GM21786 (cell line): Measurements from ENCODE around the gene HDAC4.

Experiments
- ATAC-seq: cut with Tn5 transposase; IDR thresholded peaks from one replicate; pipeline ENCODE4 v1.9.1; 2021; ENCODE audit not compliant: unreplicated experiment

The HDAC4 gene

DNA sequence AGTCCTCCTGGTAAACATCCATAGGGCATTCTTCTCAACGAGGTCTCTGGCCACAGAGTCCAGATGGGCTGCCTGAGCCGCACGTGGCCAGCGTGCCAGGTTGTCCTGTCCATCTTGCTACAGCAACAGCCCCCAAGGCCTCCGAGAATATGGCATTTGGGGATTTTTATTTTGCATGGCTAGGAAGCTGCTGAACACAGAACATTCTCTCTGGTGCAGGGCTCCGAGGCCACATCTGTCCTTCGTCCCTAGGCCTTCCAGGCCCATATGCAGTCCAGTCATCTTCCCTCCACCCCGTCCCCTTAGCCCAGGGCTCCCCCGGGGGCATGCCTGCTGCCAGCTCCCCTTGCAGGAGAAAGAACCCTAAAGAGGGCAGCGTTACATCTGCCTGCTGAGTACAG lies 2.3 kb downstream of the HDAC4 start:
- ATAC-seq = no peak

DNA sequence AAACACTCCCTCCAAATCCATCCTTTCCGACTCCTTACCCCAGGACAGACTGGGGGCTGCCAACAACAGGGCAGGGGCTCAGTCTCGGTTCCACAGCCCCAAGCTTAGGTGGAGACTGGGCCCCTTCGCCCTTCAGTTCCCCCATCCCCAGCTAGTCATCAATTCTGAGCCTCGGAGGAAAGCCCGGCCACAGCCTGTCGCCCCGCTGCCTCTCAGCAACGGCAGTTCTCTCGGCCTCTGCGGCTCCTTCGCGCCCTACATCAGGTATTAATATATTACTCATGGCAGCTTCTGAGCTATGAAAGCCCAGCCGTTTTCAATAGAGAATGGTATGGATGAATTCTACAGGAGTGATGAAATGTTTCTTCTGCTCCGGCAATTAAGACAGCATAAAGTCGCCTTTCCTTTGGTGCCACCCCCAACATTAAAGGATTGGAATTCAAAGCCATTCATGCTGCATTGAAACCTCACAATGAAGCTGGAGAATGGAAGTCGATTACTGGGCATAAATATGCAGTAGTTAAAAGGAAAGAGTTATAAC lies 2.8 kb downstream of the HDAC4 start:
- no peak for ATAC-seq

DNA sequence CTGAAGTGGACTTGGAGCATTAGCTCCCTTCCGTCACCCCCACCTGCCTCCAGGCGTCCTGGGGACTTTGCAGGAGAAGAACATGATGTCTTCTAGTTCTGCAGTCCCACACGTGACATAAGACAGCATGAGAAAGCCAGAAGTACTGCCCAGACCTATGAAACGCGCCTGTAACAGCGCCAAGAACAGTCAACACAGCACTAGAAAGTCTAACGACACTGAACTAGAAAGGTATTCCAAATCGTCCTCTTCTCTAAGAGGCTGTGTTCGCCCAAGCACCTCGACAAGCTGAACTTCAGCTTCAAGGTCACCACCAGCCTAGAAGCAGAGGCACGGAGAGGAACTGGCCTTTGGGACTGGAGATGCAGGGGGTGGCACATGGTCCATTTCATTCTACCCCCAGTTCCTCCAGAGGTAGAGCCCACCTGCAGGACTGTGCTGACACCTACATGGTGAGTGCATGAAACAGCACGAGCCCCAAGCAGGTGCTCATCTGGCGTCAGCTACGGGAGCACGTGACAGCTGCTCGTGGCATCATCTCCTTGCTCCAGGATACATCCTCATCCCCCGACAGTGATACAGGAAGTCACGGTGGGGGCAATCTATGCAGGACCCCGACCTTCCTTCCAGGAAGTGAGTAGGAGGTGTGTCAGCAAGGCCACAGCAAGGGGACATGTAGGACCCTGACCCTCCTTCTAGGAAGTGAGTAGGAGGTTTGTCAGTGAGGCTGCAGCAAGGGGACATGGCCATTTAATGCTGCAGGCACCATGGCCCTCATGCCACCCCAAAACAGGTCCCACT lies 3.7 kb downstream of the HDAC4 start:
- ATAC-seq = no peak

DNA sequence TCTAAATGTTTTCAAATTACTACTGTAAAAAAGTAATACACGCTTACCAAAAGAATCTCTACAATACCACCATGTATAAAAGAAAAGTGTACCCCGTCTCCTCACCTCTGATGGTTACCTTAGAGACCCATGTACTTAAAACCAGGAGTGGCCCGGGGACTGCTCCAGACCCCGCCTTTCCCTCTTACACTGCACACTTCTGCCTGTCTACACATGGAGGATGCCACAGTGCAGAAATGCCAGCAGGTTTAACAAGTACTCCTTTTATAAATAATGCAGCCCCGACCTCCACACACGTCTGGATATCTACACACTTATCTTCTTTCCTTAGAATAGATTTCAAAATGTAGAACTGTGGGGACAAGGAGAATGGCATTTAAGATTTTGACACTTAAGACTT lies 5.3 kb downstream of the HDAC4 start:
- no peak for ATAC-seq

DNA sequence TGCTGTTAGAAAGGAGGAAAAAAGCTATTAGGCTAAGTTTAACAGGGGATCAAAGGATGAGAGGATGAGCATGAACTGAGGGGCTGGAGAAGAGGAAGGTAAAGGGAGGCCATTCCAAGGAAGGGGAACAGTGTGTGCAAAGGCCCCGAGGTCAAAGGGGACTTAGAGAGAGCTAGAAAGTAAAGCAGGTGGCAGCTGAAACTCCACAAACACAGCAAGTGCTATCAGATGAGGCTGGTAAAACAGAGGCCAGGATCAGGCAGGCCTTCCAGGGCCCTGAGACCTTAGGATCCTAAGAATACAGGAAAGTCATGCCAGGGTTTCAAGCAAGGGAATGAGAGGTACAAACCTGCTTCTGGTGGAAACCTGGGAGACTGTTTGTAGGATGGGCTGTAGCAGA lies 5.8 kb downstream of the HDAC4 start:
- ATAC-seq = no peak

DNA sequence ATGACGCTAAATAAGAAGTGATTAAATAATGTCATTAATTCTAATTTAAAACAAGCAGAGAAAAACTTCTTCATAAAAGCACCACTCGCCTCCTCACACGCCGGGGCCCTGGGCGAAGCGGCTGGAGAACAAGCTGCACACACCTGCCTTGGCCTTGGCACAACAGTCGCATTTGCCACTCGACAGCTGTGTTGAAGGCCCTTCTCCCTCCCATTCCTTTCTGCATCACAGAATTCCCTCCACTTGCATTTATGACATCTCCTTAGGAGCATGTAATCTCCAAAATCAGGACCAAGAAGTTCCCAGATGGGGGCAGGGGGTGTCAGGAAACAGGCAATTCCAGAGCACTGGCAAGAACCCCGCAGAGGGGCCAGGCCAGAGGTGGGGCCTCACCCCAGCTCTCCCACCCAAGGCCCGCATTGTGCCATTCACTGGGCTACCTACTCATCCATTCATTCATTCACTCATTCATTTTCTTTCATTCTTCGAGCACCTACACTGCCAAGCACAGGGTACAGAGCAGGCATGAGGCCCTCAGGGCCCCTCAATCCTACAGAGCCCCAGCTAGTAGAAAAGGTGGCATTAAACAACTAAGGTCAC lies 6.4 kb downstream of the HDAC4 start:
- ATAC-seq = no peak

DNA sequence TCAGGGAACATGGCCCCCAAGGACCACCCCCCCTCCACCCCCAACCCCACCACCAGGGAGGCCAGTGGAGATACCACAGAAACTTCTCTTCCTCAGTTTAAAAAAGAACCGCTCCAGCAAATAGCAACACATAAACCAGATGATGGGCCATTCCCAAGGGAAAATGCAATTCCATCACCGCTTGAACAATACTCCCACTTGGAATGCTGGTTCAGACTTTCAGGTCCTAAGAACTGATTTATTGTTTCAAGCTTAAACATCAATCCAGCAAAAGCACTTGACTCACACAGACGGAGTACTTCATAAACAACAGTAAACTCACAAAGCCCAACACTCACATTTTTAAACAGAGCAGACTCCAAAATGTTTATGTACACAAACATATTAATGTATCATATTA lies 6.9 kb downstream of the HDAC4 start:
- ATAC-seq = no peak

DNA sequence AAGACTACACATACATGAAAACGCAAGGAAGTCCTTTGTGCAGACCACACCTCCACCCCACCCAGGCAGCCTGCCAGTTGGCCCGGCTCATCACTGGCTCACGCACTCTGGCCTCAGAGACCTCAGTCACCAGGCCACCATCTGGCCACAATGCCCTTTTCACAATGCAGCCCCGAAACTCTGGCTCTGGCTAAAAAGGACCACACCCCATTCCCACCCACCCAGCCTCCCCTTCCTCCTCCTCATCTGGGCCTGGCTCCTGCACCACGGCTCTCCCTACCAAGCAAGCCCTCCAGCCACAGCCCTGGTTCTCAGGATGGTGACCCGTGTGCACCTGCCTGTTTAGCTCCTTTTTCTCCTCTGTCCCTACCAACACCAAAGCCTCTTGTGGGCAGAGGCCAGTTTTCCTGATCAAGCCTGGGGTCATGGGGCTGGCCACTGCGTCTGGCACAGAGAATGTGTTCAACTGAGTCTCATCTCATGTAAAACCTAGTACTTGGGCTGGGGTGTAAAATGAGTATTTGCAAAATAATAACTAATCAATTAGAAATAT lies 7.4 kb downstream of the HDAC4 start:
- ATAC-seq = no peak

DNA sequence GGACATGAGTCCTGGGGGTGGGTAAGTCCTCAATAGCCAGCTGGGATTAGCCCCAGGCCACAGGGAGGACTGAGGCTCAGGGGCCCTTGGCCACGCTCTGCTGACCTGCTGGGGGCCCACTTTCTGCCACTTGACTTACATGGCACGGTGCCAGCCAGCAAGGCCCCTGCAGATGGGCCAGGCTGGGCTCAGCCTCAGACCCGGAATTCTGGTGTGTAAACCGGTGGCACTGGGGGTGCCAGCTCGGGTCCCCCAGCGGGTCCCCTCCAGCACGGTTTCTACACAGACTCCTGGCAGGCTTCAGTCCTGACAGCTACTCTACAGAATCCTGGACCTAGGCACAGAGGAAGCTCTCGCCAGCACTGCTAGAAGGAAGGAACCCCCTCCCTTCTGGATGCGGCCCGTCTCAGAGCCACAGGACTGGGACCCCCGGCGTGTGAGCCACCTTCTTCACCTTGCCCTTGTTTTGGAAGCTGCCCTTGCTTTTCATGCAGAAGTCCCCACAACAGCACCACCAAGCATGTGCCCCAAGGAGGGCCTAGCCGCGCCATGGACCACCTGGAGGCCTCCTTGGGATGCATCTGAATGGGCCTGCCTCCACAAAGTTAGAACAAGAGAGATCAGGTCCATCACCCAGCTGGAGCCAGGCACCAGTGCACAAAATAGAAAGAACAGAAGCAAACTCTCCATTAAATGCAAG lies 8.0 kb downstream of the HDAC4 start:
- no peak for ATAC-seq

DNA sequence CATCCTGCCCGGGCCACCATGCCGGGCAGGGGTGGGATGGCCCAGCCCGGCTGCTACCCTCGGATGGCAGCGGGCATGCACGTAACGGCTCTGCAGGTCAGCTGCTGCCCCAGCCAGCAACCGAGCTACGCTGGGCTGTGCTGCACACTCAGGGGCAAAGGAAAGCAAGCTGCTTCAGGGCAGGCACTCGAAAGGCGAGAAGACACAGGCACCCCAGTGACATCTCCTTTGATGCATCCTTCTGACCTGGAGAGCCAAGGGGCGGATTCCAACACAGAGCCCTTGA lies 8.8 kb downstream of the HDAC4 start:
- no peak for ATAC-seq

DNA sequence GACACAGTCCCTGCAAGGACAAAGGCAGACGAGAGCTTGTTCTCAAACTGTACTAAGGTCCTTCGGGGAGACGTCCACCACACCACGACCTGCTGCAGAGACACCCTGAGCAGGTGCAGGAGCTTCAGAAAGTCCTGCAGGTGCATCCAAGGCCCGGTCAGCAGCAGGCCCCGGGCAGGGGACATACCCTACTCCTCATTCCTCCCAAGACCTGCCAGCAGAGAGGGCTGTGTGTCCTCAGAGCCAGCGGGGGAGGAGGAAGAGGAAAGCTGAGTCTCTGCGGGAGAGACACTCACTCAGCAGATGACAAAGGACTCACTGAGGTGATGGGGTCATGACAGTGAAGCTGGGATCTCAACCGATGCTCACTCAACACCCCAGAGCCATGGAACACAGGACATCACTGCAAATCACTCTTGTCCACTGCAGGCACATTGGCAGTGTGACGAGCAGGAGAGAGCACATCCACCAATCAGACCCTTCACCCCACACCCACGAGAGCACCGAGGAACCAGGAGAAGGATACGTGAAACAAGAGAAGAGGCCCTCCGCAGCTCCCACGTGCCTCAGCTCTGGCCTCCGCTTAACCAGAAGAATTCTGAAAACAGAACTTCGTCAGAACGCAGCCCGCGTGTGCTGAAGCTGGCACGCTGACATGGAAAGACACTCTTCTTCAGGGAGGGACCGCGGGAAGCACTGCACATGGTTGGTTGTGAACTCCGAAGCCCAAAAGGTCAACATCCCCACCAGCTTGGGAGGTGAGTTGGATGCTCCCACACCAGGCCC lies 9.3 kb downstream of the HDAC4 start:
- ATAC-seq = no peak

DNA sequence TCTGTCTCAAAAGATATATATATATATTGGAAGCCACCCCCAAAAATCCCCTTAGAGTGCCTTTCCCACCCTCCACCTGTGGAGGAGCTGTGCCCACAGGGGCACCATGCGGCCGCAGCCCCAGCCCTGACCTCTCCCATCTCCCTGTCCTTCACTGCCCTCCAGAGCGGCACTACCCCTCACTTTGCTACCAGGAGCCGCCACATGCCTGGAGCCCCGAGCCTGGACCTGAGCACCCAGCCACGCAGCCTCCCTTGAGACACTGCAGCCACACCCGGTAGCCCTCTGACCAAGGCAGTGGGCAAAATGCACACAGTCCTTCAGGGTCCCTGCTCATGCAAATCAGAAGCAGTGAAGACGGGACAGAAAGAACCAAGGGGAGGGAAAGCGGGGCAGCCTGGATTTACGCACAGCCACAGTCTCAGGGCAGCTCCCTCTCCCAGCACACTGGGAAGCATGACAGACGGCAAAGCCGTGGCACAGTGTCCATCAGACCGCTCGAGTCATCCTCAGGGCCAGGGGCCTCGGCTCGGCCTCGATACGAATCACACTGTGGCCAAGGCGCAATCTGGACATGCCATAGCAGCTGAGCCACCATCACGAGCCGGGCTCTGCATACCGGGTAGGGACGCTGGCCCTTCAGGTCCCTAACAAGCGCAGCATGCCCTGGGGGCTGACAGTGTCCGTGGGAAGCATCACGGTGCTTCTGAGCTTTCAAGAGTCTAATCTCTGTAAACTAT lies 10.1 kb downstream of the HDAC4 start:
- ATAC-seq = no peak

DNA sequence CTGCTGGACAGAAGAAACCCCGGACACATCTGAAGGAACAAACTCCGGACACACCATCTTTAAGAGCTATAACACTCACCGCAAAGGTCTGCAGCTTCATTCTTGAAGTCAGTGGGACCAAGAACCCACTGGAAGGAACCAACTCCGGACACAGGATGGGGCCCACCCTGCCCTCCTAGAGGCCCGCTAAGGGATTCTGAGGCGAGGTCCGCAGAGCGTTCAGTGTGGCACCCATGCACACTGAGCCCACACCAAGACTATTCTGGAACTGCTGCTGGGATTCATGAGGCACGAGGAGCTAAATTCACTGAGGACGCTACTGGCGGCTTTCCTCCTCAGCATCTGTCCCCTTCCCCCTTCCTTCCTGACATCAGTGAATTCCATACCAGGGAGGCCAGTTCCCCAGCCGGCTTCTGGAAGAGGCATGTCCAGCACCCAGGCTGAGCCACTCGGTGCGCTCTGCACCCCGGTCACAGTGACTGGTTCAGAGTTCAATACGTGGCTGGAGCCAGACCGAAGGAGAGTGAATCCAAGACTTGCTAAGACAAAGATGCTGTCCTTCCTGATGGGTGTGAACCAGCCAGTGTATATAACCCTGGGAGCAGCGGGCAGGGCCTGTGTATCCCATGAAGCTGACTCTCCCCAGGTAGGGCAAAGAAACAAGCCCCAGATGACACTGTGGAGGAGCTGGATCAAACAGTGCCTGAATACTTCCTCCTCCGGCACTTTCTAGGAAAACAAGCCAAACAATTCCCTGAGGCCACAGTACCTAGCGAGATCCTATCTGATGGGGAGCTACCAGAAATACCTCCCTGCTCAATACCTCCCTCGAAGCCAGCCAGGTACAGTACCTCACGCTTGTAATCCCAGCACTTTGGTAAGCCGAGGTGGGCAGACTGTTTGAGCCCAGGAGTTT lies 11.1 kb downstream of the HDAC4 start:
- no peak for ATAC-seq

DNA sequence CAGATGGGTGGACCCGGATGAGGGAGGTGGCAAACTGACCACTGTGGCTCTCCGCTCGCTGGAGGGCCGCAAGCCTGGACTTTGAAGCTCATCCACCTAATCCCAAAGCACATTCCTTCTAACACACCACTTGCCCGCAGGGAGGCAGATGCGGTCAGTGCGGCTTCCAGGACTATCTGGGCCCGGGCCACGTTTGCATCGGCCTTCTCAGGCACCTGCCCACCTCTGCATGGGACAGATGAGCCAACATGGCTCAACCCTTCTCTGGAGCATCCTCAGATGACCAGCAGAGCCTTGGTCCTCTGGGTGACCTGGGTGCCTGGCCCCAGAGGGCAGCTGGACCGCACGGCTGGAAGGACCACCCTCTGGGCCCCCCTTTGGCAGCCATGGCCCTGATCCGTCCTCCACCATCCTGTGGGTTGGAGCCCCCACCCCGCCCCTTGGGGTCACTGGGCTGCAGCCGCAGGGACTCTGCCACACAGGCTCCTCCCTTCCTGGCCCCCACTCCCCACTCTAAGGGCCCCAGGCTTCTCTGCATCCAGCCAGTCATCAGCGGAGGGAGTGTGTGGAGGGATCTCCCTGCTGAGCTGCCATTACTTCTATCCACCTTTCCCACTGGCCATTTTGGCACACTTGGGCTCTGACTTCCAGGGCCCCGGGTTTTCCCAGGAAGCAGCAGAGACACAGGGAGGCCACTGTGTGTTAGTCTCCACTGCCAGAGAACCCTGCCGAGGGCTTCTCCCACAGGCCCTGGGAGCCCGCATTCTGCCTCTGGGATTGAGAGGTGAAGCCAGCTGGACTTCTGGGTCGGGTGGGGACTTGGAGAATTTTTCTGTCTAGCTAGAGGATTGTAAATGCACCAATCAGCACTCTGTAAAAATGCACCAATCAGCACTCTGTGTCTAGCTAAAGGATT lies 12.3 kb downstream of the HDAC4 start:
- ATAC-seq = no peak

DNA sequence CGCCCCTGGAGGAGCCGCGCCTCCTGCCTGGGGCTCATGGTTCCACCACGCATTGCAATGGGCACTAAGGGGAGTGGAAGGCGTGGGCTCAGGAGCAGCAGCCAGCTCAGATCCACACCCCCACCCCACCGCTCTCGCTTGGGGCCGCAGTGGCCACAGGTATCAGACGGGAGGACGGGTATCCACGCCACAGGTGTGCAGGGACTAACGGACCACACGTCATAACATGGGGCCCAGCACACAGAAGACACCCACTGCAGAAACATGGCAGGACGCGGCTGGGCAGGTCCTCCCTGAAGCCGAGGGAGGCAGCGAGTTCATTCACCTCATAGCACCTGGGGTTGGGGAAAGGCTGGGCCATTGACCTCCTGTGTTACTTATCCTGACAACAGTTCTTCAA lies 13.0 kb downstream of the HDAC4 start:
- ATAC-seq = no peak

DNA sequence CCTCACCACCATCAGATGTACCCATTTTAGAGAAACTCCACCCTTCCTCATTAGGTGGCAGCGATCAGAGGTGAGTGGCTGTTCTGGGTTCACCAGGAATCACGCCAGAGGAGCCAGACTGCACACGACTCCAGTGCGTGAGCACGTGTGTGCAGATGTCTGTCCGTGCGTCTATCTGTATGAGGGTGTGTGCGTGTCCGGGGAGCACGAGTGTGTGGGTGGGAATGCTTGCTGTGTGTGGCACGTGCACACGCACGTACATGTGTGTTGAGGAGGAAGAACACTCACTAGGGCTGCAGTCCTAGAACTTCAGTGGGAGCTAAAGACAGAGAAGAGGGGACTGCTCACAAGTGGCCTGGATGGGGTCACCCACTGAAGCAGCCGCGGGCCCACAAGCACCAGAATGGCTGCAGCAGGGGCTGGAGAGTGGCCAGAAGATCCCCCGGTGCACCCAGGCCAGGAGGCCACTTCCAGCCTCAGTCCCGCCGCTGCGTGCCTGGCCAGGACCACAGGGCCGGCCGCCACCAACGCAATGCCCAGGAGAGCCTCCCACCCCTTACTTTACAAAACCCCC lies 13.9 kb downstream of the HDAC4 start:
- ATAC-seq = no peak

DNA sequence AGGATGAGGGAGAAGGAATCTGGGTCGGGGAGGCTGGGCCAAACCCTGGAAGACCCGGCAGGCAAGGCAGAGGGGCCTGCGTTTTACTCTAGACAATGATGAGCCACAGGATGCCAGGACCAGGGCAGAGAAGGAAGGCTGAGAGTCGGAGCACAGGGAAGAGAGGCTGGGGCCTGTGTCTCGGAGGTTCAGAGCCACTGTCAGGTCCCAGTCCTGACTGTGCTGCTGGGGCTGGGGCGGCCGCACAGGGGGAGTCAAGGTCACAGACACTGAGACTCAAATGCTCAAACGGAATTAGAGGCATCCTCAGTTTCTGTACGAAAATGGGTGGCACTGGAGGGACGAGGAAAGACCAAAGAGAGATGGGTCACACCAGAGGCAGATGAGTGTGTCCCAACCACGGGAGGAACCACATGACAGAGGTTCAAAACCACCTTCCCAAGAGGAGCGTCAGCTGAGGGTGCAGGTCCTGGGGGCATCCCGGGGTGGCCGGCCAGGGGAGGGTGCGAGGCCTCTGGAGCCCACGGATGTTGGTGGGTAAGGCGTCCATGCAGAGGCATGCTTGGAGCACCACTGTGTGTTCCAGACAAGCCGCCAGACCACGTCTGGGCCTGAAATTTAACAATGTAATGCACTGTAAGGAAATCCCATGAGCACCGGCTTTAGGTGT lies 14.7 kb downstream of the HDAC4 start:
- ATAC-seq = no peak
